ENCODE results near the gene MIOS.

The MIOS gene

GRCh38 chr7:7583731-7584130 is 17.0 kb downstream of the MIOS start:
- no peak for DNase-seq (ENCODE audit: low read depth)

GRCh38 chr7:7584653-7585052 is 18.0 kb downstream of the MIOS start:
- no peak for DNase-seq (ENCODE audit: low read depth)

- no peak for DNase-seq (ENCODE audit: low read depth)
Observed at GRCh38 chr7:7585241-7585928, 18.7 kb downstream of the MIOS start.

- DNase-seq (ENCODE audit: low read depth), result peak; percentile 14
Observed at GRCh38 chr7:7595451-7595850, 28.8 kb downstream of the MIOS start.

GRCh38 chr7:7596176-7596575 is 29.5 kb downstream of the MIOS start:
- DNase-seq (ENCODE audit: low read depth), result no peak

- no peak for DNase-seq (ENCODE audit: low read depth)
Observed at GRCh38 chr7:7607010-7607409, 40.3 kb downstream of the MIOS start.

- DNase-seq (ENCODE audit: low read depth), result no peak
Observed at GRCh38 chr7:7609330-7609729, 42.6 kb downstream of the MIOS start.

- DNase-seq (ENCODE audit: low read depth), result no peak
Observed at GRCh38 chr7:7612519-7612918, 45.8 kb downstream of the MIOS start.

GRCh38 chr7:7613210-7613609 is 46.5 kb downstream of the MIOS start:
- DNase-seq (ENCODE audit: low read depth), result no peak

- no peak for DNase-seq (ENCODE audit: low read depth)
Observed at GRCh38 chr7:7614018-7614741, 47.5 kb downstream of the MIOS start.

GRCh38 chr7:7617550-7617949 is 50.9 kb downstream of the MIOS start:
- no peak for DNase-seq (ENCODE audit: low read depth)

GRCh38 chr7:7618410-7618809 is 51.7 kb downstream of the MIOS start:
- DNase-seq (ENCODE audit: low read depth), result no peak

GRCh38 chr7:7620236-7620635 is 53.6 kb downstream of the MIOS start:
- DNase-seq (ENCODE audit: low read depth), result no peak

GRCh38 chr7:7620644-7621210 is 54.0 kb downstream of the MIOS start:
- no peak for DNase-seq (ENCODE audit: low read depth)

- DNase-seq (ENCODE audit: low read depth), result no peak
Observed at GRCh38 chr7:7628476-7628875, 61.8 kb downstream of the MIOS start.

- no peak for DNase-seq (ENCODE audit: low read depth)
Observed at GRCh38 chr7:7630626-7631329, 64.1 kb downstream of the MIOS start.

- no peak for DNase-seq (ENCODE audit: low read depth)
Observed at GRCh38 chr7:7639421-7639820, 72.7 kb downstream of the MIOS start.

GRCh38 chr7:7639847-7640220 is 73.2 kb downstream of the MIOS start:
- DNase-seq (ENCODE audit: low read depth), result no peak

GRCh38 chr7:7640221-7641128 is 73.8 kb downstream of the MIOS start, which contains the start of gene UMAD1:
UMAD1 (plus strand) TSS chr7:7640752; CDS start chr7:7673372, 32,620 bp downstream.
- peak; percentile 99 for DNase-seq (ENCODE audit: low read depth)

- DNase-seq (ENCODE audit: low read depth), result no peak
Observed at GRCh38 chr7:7641129-7641663, 74.5 kb downstream of the MIOS start.

- DNase-seq (ENCODE audit: low read depth), result no peak
Observed at GRCh38 chr7:7642081-7642480, 75.4 kb downstream of the MIOS start.

Measured in stromal cell of bone marrow (primary cell).